ENCODE measurements around the gene SRD5A3. TPM values are rescaled to one million over a fixed set of nuclear protein-coding genes. Genes with fewer than 3 reads are reported as not detected.

The SRD5A3 gene
- total and polyA plus RNA-seq, 9 of the 15 experiments (the other 6 are each of a cell fraction or from before 2014, with no cell fraction given) = 2.5 to 37.0 (median 13.3) TPM

- WGBS (ENCODE audit: insufficient coverage, low coverage, missing lambda C conversion rate) = 1% methylated on average over 5 of the region's 5 CpGs
- ChIA-PET CTCF (ENCODE audit: low intra/inter-chr PET ratio) (interaction anchor here (1.2 kb wide), 1 partner anchor 134 kb away, joined by 4 read pairs; no protein-coding TSS in a partner anchor), POLR2A (interaction anchor here (0.5 kb wide), 1 partner anchor 355 kb away, joined by 3 read pairs; no protein-coding TSS in a partner anchor)
- H4K20me1 ChIP-seq (replicated peaks; ENCODE audit: control insufficient read depth, insufficient read depth, low read length) = no peaks in the 10 kb centered on the region
- H3K9me1 ChIP-seq (ENCODE audit: control insufficient read depth, insufficient read depth, low read length) = no peaks in the 10 kb centered on the region
- no peak for ATAC-seq
- no peak for DNase-seq (ENCODE audit: extremely low read depth in 1 of 4, low spot score in 3 of 4)
- no peak overlapping the region for H3K4me2 ChIP-seq (ENCODE audit: insufficient read depth, low read length)
- TF ChIP-seq E2F1 (CRISPR knock-in tag; IDR thresholded peaks at IDR 0.05) = no peak
- no peak for TF ChIP-seq ZBTB7A (IDR thresholded peaks at IDR 0.05; ENCODE audit: borderline replicate concordance, control insufficient read depth, low read depth, low read length)
- TF ChIP-seq CBX8 (IDR thresholded peaks at IDR 0.05; ENCODE audit: borderline replicate concordance, extremely low read depth, low read depth, low read length, poor library complexity, severe bottlenecking) = no peak
- no peak for TF ChIP-seq PYGO2 (tag; IDR thresholded peaks at IDR 0.05)
- intact Hi-C loops (cut with micrococcal nuclease) = no loop called here
- H3K9me3 ChIP-seq (replicated peaks; ENCODE audit: control insufficient read depth, insufficient read depth, low read depth, low read length) = no peaks in the 10 kb centered on the region
- no peak overlapping the region for H2AFZ ChIP-seq (ENCODE audit: low read depth, low read length)
- H3K9ac ChIP-seq (ENCODE audit: insufficient read depth in 1 of 2, low read depth in 2 of 2, low read length in 2 of 2) = no peak overlapping the region
- peaks cover 4 to 9% of the 10 kb centered on the region in 2 experiments; a peak in 3 of 5 replicates for H3K27me3 ChIP-seq (ENCODE audit: control insufficient read depth in 2 of 2, insufficient read depth in 2 of 2, low read length in 2 of 2)
- H3K79me2 ChIP-seq (ENCODE audit: control insufficient read depth, insufficient read depth, low read length) = no peaks in the 10 kb centered on the region
- no peaks in the 10 kb centered on the region for H3K36me3 ChIP-seq (ENCODE audit: control insufficient read depth, insufficient read depth, low read length)
- no peaks in the 10 kb centered on the region for H3K4me1 ChIP-seq (replicated peaks in 1 of 2; ENCODE audit: control insufficient read depth in 2 of 2, insufficient read depth in 2 of 2, low read length in 2 of 2)
- no peak overlapping the region for H3K4me3 ChIP-seq
- in situ Hi-C loops (cut with MboI) = loop anchor here (5.0 to 25.0 kb wide), 3 partner anchors 136 to 1006 kb away; no protein-coding TSS in a partner anchor
- no peak overlapping the region for H3K27ac ChIP-seq (ENCODE audit: extremely low read depth, low read depth, low read length)
- FAIRE-seq = no peak
- no TSS peak for BruUV-seq (replicated peaks)
Measured at GRCh38 chr4:55318175-55319129, 27.6 kb upstream of the SRD5A3 start.
